CD14-positive monocyte (primary cell): Measurements from ENCODE around the gene FAM168B. TPM values are rescaled to one million over a fixed set of nuclear protein-coding genes. Genes with fewer than 3 reads are reported as not detected.

ENCODE experiments used
- DNase-seq, 3 donors: peaks; one replicate each; pipeline ENCODE4 v3.0.0-alpha.2; 2011 to 2022
- H2AFZ ChIP-seq: 2 replicates; pipeline ENCODE4 v1.6.0; 2012; ENCODE audit warnings: mild to moderate bottlenecking, low read depth, low read length, inconsistent platforms; ENCODE audit not compliant: insufficient read depth, poor library complexity, severe bottlenecking
- H3K27ac ChIP-seq, 2 donors: 1 replicate in 1 of 2; 2 replicates in 1 of 2; pipeline ENCODE4 v1.5.1; 2012 to 2013; ENCODE audit warnings: low read length in 2 of 2, control low read depth in 1 of 2, inconsistent platforms in 1 of 2, low read depth in 1 of 2, mild to moderate bottlenecking in 1 of 2
- H3K27me3 ChIP-seq, 2 donors: one replicate each; pipeline versions ENCODE4 v1.6.0 to v1.6.1; 2011 to 2013; ENCODE audit warnings: low read length in 2 of 2; ENCODE audit not compliant: control insufficient read depth in 2 of 2, insufficient read depth in 2 of 2
- H3K36me3 ChIP-seq, 2 donors: replicated peaks in 1 of 2; 1 replicate in 1 of 2; 2 replicates in 1 of 2; pipeline versions ENCODE4 v1.5.1 to v1.6.1; 2012 to 2013; ENCODE audit warnings: low read length in 2 of 2, control low read depth in 1 of 2, inconsistent platforms in 1 of 2, mild to moderate bottlenecking in 1 of 2; ENCODE audit not compliant: insufficient read depth in 2 of 2, control insufficient read depth in 1 of 2
- H3K4me1 ChIP-seq, 2 donors: 1 replicate in 1 of 2; 2 replicates in 1 of 2; pipeline versions ENCODE4 v1.5.1 to v1.6.1; 2012 to 2013; ENCODE audit warnings: low read length in 2 of 2, control low read depth in 1 of 2, inconsistent platforms in 1 of 2, mild to moderate bottlenecking in 1 of 2, moderate library complexity in 1 of 2; ENCODE audit not compliant: insufficient read depth in 2 of 2, control insufficient read depth in 1 of 2
- H3K4me2 ChIP-seq: replicated peaks from 2 replicates; pipeline ENCODE3; 2012; ENCODE audit warnings: low read length, moderate library complexity, mild to moderate bottlenecking; ENCODE audit not compliant: poor library complexity, severe bottlenecking; ENCODE audit errors: extremely low read depth
- H3K4me3 ChIP-seq, 3 experiments: fragments of 200-600 bp in 1 of 3; sonication (generic) in 1 of 3; replicated peaks in 1 of 3; 1 replicate in 2 of 3; 2 replicates in 1 of 3; pipeline ENCODE4 v1.5.1; 2011 to 2013; ENCODE audit warnings: low read length in 3 of 3, mild to moderate bottlenecking in 3 of 3, control low read depth in 2 of 3, low read depth in 2 of 3, inconsistent platforms in 1 of 3, moderate library complexity in 1 of 3
- H3K79me2 ChIP-seq: 2 replicates; pipeline ENCODE4 v1.6.0; 2012; ENCODE audit warnings: mild to moderate bottlenecking, control low read depth, inconsistent platforms, low read length, moderate library complexity; ENCODE audit not compliant: insufficient read depth
- H3K9ac ChIP-seq: 2 replicates; pipeline ENCODE4 v1.6.0; 2017; ENCODE audit warnings: low read length, mild to moderate bottlenecking; ENCODE audit not compliant: insufficient read depth, poor library complexity, severe bottlenecking
- H3K9me3 ChIP-seq, 2 donors: replicated peaks in 1 of 2; 1 replicate in 1 of 2; 2 replicates in 1 of 2; pipeline versions ENCODE4 v1.5.1 to v1.6.1; 2012 to 2013; ENCODE audit warnings: low read length in 2 of 2, control low read depth in 1 of 2; ENCODE audit not compliant: control insufficient read depth in 1 of 2, insufficient read depth in 1 of 2
- H4K20me1 ChIP-seq: 2 replicates; pipeline ENCODE4 v1.6.0; 2012; ENCODE audit warnings: mild to moderate bottlenecking, low read length, control low read depth, moderate library complexity; ENCODE audit not compliant: insufficient read depth
- H3K27ac Mint-ChIP-seq, 7 donors: one replicate each; pipeline ENCODE4 v1.8.0; 2020; ENCODE audit warnings: mild to moderate bottlenecking in 7 of 7, mixed read lengths in 7 of 7, moderate library complexity in 6 of 7, inconsistent platforms in 2 of 7
- H3K27me3 Mint-ChIP-seq, 3 donors: one replicate each; pipeline ENCODE4 v1.8.0; 2021 to 2022; ENCODE audit warnings: low read depth in 3 of 3, mild to moderate bottlenecking in 3 of 3, mixed read lengths in 3 of 3, moderate library complexity in 3 of 3, inconsistent platforms in 1 of 3
- H3K36me3 Mint-ChIP-seq, 2 donors: one replicate each; pipeline ENCODE4 v1.8.0; 2020; ENCODE audit warnings: mixed read lengths in 2 of 2, inconsistent platforms in 1 of 2, mild to moderate bottlenecking in 1 of 2
- H3K4me1 Mint-ChIP-seq: one replicate; pipeline ENCODE4 v1.8.0; 2020; ENCODE audit warnings: mild to moderate bottlenecking, mixed read lengths
- H3K4me3 Mint-ChIP-seq, 2 donors: one replicate each; pipeline ENCODE4 v1.8.0; 2020; ENCODE audit warnings: mild to moderate bottlenecking in 2 of 2, mixed read lengths in 2 of 2, moderate library complexity in 1 of 2
- H3K9me3 Mint-ChIP-seq, 7 donors: one replicate each; pipeline ENCODE4 v1.8.0; 2020 to 2022; ENCODE audit warnings: mixed read lengths in 7 of 7, mild to moderate bottlenecking in 6 of 7, moderate library complexity in 6 of 7, inconsistent platforms in 2 of 7
- WGBS: methylation state at CpG from one replicate; pipeline ENCODE4 v1.1.5; 2013; ENCODE audit warnings: missing lambda C conversion rate; ENCODE audit not compliant: insufficient coverage; 5-methylcytosine and 5-hydroxymethylcytosine counted together
- intact Hi-C, 2 donors: fragments of 100-400 bp; cut with micrococcal nuclease; formaldehyde crosslinking; loops; one replicate each; pipeline versions ENCODE4 v1.15.0 to v1.15.1; 2023
- polyA plus RNA-seq, 3 donors: library from polyadenylated mRNA; depleted of rRNA in 1 of 3; unstranded in 2 of 3; stranded (reverse) in 1 of 3; fragments of 300-500 nt in 2 of 3; fragments of >200 nt in 1 of 3; fragmentation: Illumina TruSeq in 2 of 3; gene quantifications; 1 replicate in 2 of 3; 2 replicates in 1 of 3; pipeline ENCODE4 v1.2.3, GENCODE V29; 2012 to 2021
- TF ChIP-seq, protein P1 (sequence below): fragments of 200-600 bp; IDR thresholded peaks from one replicate; pipeline ENCODE4 v1.8.0; 2022; ENCODE audit warnings: antibody characterized with exemption, mild to moderate bottlenecking

Gene FAM168B
- polyA plus RNA-seq, 3 donors: 20.5 to 33.2 (median 22.6) TPM

DNA sequence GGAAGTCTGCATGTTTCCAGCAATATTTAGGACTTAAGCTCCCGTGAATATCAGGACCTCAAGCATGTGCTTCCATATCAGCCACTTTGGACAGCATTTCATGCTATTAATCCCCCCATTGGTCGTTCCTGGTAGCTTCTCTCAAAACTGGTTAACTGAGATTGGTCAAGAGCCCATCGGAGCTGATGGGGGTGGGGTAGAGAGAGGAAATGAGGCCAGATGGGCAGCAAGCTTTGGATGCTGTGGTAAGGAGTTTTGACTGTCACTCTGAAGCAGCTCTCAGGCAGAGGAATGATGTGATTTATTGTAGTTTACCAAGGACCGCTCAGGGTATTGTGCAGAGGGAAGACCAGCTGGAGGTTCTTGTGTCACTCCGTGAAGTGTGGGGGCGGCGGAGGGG, 81.8 kb downstream of the FAM168B start:
- Histone ChIP-seq H3K9ac (no peak overlapping the region), H2AFZ (no peak overlapping the region), H3K9me3 (no peaks in the 10 kb centered on the region), H3K36me3 (no peaks in the 10 kb centered on the region), H3K79me2 (no peaks in the 10 kb centered on the region), H3K4me3 (no peak overlapping the region), H4K20me1 (no peaks in the 10 kb centered on the region), H3K27ac (no peak overlapping the region), H3K4me1 (no peaks in the 10 kb centered on the region), H3K27me3 (peaks cover 4 to 8% of the 10 kb centered on the region in 2 donors), H3K4me2 (no peak overlapping the region)
- intact Hi-C loops: no loop called here
- no peak for DNase-seq
- peak overlapping the region in 1 of 7 donors; percentile 39 for H3K27ac Mint-ChIP-seq
- H3K4me3 Mint-ChIP-seq: peak overlapping the region in 1 of 2 donors; percentile 33
- no peaks in the 10 kb centered on the region for H3K36me3 Mint-ChIP-seq
- H3K9me3 Mint-ChIP-seq: peaks cover 0 to 4% (median 0%) of the 10 kb centered on the region in 7 donors
- peaks cover 18 to 23% (median 23%) of the 10 kb centered on the region in 3 donors for H3K27me3 Mint-ChIP-seq
- peaks cover 2% of the 10 kb centered on the region for H3K4me1 Mint-ChIP-seq
- WGBS: 72% methylated on average over 5 of the region's 7 CpGs
- TF ChIP-seq, protein P1, sequence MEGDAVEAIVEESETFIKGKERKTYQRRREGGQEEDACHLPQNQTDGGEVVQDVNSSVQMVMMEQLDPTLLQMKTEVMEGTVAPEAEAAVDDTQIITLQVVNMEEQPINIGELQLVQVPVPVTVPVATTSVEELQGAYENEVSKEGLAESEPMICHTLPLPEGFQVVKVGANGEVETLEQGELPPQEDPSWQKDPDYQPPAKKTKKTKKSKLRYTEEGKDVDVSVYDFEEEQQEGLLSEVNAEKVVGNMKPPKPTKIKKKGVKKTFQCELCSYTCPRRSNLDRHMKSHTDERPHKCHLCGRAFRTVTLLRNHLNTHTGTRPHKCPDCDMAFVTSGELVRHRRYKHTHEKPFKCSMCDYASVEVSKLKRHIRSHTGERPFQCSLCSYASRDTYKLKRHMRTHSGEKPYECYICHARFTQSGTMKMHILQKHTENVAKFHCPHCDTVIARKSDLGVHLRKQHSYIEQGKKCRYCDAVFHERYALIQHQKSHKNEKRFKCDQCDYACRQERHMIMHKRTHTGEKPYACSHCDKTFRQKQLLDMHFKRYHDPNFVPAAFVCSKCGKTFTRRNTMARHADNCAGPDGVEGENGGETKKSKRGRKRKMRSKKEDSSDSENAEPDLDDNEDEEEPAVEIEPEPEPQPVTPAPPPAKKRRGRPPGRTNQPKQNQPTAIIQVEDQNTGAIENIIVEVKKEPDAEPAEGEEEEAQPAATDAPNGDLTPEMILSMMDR: no peak

DNA sequence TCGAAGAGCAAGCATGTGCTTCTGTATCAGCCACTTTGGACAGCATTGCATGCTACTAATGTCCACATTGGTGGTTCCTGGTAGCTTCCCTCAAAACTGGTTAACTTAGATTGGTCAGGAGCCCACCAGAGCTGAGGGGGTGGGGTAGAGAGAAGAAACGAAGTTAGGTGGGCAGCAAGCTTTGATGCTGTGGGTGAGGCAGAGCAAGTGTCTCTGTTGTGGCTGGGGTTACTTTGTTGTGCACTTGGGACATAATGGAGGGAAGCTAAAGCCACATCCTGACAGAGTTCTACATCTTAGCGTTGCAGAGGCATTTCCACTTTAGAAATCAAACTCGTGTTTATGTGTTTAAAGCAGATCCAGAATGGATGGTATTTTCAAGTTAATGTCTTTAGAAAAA, 82.7 kb downstream of the FAM168B start:
- Histone ChIP-seq H4K20me1 (no peaks in the 10 kb centered on the region), H3K79me2 (no peaks in the 10 kb centered on the region), H3K36me3 (no peaks in the 10 kb centered on the region), H3K4me3 (no peak overlapping the region), H3K27me3 (peaks cover 4 to 8% of the 10 kb centered on the region in 2 donors), H3K9me3 (no peaks in the 10 kb centered on the region), H2AFZ (no peak overlapping the region), H3K27ac (no peak overlapping the region), H3K9ac (no peak overlapping the region), H3K4me2 (no peak overlapping the region), H3K4me1 (no peaks in the 10 kb centered on the region)
- Mint-ChIP-seq H3K4me3 (no peak overlapping the region), H3K36me3 (no peaks in the 10 kb centered on the region), H3K4me1 (no peaks in the 10 kb centered on the region), H3K27me3 (peaks cover 14 to 21% (median 21%) of the 10 kb centered on the region in 3 donors), H3K9me3 (peaks cover 0 to 4% (median 2%) of the 10 kb centered on the region in 7 donors), H3K27ac (peak overlapping the region in 2 of 7 donors; percentile 3 to 28)
- TF ChIP-seq, protein P1: no peak
- no peak for DNase-seq
- WGBS: 38% methylated on average over 4 of the region's 4 CpGs
- intact Hi-C loops: no loop called here
